OCI-LY1 (cell line): ENCODE measurements around the gene C19orf73.

ENCODE experiments used
- EZH2 ChIP-seq: fragments of 200-600 bp; sonication (generic), shearing (Covaris generic); IDR thresholded peaks from 2 replicates; pipeline ENCODE4 v1.8.0; 2017; ENCODE audit warnings: borderline replicate concordance, mixed run types, mild to moderate bottlenecking, antibody characterized with exemption, low read length, moderate library complexity, mixed read lengths
- TF ChIP-seq, protein P1 (sequence below): fragments of 200-600 bp; sonication (generic), shearing (Covaris generic); IDR thresholded peaks from 2 replicates; pipeline ENCODE4 v1.5.1; 2017; ENCODE audit warnings: mild to moderate bottlenecking, antibody characterized with exemption, low read length, moderate library complexity, mixed read lengths

DNA sequence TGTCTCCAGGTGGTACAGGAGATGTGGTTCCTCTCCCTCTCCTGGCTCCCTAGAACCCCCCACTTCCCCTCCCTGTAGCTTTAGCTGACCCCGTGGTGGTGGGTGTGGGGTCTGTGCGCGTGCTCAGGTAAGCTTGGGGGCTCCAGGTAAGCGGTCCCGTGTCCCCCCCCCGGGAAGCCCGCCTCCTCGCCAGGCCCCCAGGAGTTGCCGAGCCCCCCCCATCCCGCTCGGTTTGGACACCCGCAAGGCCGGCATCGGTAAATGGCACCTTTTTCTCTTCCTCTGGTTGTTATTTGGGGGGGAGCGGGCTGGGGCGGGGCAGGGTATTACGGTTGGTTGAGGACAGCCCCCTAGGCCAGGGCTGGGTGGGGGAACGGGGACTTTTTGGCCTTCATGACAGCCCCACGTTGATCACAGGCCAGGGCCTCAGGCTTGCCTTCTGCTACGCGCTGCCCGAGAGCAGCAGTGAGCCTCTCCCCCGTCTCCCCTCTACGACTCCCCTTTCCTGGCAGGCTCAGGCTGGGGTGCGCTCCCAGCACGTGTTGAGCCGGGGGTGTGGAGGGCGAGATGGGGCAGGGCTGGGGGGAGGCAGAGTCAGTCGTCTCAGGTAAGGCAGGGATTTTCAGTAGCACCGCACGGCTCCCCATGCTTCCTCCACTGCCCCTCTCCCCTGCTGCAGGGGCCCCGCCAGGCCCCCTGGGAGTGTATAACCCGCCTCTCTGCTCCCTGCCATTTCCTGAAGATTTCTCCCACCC is 15.4 kb downstream of the C19orf73 start:
- no peak for TF ChIP-seq EZH2
- TF ChIP-seq, protein P1, sequence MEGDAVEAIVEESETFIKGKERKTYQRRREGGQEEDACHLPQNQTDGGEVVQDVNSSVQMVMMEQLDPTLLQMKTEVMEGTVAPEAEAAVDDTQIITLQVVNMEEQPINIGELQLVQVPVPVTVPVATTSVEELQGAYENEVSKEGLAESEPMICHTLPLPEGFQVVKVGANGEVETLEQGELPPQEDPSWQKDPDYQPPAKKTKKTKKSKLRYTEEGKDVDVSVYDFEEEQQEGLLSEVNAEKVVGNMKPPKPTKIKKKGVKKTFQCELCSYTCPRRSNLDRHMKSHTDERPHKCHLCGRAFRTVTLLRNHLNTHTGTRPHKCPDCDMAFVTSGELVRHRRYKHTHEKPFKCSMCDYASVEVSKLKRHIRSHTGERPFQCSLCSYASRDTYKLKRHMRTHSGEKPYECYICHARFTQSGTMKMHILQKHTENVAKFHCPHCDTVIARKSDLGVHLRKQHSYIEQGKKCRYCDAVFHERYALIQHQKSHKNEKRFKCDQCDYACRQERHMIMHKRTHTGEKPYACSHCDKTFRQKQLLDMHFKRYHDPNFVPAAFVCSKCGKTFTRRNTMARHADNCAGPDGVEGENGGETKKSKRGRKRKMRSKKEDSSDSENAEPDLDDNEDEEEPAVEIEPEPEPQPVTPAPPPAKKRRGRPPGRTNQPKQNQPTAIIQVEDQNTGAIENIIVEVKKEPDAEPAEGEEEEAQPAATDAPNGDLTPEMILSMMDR, result no peak
